GM18867 (cell line): ENCODE data around the gene PRKCZ.

Experiments
- ATAC-seq: cut with Tn5 transposase; IDR thresholded peaks from one replicate; pipeline ENCODE4 v1.9.1; 2021; ENCODE audit warnings: mild to moderate bottlenecking, moderate library complexity; ENCODE audit not compliant: unreplicated experiment

Gene PRKCZ

DNA sequence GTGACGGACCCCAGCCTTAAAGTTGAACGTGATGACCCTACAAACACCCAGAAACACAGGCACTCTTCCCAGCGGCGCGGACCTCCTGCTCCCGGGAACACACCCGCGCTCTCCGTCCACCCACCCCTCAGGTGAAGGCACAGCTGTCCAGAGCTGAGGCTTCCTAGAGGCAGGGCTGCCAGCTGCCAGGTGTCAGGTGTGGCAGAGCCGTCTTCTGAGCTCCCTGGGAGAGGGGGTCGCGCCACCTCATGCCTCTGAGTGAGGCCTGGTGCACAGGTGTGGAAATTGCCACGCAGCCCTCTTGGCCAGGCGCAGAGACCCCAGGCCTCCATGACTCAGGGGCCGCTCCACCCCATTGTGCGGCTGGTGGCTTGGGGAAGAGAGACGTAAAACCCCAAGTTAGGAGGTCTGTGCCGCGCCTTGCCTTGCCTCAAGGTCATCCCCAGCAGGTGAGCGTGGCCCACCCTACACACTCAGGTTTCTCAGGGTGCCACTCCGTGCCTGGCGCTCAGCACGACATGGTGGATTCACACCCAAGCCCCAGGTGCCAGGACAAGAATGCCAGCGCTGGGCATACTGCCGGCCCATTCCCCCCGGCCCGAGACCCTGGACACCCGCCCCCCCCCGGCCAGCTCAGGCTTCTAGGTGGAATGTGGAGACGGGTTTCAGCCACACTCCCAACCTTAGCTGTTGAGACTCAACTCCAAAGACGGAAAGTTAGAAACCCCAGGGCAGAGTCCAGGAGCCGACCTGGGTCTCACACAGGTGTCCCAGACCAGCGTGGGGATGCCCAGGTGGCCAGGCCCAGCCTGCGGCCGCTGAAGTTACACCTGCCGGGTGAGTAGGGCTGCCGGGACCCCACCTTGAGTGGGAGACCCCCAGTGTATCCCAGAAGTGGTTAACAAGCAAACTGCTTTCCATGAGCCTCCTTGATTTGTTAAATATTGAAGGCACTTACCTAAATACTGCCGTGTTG lies 136.0 kb downstream of the PRKCZ start:
- ATAC-seq: no peak

DNA sequence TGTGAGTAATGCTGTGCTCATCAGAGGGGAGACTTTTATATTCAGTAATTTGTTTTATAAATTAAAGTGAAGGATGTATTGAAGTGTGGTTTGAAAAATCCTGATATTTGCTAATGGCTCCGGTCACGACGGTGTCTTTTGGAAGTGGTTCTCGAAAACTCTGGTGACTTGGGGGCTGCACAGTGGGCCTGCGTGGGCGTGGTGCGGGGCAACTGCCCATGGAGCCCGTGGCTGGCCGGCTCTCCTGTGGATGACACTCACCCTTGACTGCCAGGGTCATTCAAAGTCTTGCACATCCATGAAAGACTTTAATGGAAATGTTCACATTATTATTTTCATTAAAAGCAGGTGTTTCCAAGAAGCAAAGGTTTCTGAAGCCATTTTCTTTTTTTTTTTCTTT lies 136.7 kb downstream of the PRKCZ start:
- no peak for ATAC-seq

DNA sequence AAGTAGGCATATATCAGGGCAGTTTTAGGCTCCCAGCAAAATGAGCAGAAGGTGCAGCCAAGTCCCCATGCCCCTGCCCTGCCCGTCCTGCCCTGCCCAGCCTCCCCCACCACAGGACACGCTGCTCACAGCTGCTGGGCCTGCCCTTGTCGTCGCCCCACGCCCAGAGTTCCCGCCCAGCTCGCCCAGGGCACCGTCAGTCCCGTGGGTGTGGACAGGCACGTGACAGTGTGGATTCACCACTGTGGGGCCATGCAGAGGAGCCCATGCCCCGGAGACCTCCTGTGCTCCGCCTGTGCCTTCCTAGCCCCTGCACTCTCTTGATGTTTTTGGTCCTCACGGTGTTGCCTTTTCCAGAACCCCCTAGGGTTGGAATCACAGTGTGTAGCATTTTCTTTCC lies 137.4 kb downstream of the PRKCZ start:
- no peak for ATAC-seq

- no peak for ATAC-seq
Measured at GRCh38 chr1:2188336-2188735, 138.1 kb downstream of the PRKCZ start.

- ATAC-seq: peak; percentile 67
Measured at GRCh38 chr1:2189459-2190425, 139.5 kb downstream of the PRKCZ start.

GRCh38 chr1:2190491-2190976 lies 140.3 kb downstream of the PRKCZ start:
- ATAC-seq: no peak

GRCh38 chr1:2192031-2192995 lies 142.1 kb downstream of the PRKCZ start:
- ATAC-seq: no peak

GRCh38 chr1:2193514-2194281 lies 143.5 kb downstream of the PRKCZ start:
- no peak for ATAC-seq

DNA sequence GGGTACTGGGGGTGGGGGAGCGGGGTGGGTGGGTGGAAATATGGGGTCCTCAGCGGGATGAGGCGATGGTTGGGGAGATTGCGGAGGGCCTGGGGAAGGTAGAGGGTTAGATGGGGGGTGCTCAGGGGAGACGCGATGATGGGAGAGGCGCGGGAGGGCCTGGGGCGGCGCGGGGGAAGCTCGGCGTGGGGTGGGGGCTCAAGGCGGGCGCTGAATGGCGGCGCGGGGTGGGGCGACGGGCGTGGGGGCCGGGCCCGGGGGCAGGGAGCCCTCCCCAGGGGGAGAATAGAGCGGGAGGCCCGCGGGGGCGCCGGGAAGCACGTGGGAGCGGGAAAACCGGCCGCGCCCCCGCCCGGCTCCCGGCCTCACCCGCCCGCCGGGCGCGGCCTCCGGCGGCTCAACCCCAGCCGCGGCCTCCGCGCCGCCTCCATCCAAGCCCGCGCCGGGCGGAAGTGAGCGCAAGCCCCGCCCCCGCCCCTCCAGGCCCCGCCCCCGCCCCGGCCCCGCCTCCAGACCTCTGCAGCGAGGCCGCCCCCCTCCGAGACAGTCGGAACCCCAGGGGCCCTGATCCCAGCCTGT lies 144.2 kb downstream of the PRKCZ start, which contains the start of gene FAAP20:
TSS of gene FAAP20 (minus strand) at position 454 of the 579 bp plus-strand sequence. CDS start at position 431, 23 bp downstream.
- ATAC-seq: peak; percentile 50

GRCh38 chr1:2194898-2195673 lies 144.9 kb downstream of the PRKCZ start:
- peak; percentile 59 for ATAC-seq

GRCh38 chr1:2195785-2196184 lies 145.6 kb downstream of the PRKCZ start:
- no peak for ATAC-seq

DNA sequence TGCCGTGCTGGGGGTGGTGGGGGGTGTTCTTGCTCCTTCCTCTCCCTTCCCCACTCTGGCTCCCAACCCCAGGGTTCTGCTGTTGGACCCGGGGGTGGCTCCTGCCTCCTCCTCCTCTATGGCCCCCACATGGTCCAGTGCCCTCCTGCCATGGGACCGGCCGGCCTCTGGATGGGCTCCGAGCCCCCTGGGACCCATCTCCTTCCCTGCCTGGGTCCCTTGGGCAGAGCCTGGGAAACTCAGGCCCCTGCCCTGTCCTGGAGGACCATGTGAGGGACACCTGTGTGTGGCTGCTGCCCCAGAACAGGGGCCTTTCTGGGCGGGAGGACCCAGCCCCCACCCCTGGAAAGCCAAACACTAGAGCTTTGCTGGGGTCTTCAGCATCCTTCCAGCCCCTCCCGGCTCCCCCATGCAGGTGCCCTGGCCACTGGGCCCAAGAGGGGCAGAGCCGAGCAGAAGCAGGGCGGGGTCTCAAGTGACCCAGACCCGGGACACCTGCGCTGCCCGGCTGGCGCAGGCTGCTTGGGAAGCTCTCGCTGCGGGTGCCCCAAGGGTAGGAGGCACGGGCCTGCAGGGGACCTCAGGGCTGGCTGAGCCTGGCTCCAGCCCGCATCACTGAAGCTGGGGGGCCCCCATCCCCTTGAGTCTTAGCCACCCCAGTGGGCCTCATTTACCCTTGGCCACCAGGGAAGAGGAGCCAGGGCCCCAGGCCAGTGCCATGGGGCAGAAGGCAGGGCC lies 146.9 kb downstream of the PRKCZ start:
- ATAC-seq: no peak

GRCh38 chr1:2197707-2198165 lies 147.5 kb downstream of the PRKCZ start:
- ATAC-seq: no peak

- ATAC-seq: no peak
Measured at GRCh38 chr1:2198571-2198970, 148.4 kb downstream of the PRKCZ start.

- ATAC-seq: no peak
Measured at GRCh38 chr1:2199042-2199810, 149.0 kb downstream of the PRKCZ start.

DNA sequence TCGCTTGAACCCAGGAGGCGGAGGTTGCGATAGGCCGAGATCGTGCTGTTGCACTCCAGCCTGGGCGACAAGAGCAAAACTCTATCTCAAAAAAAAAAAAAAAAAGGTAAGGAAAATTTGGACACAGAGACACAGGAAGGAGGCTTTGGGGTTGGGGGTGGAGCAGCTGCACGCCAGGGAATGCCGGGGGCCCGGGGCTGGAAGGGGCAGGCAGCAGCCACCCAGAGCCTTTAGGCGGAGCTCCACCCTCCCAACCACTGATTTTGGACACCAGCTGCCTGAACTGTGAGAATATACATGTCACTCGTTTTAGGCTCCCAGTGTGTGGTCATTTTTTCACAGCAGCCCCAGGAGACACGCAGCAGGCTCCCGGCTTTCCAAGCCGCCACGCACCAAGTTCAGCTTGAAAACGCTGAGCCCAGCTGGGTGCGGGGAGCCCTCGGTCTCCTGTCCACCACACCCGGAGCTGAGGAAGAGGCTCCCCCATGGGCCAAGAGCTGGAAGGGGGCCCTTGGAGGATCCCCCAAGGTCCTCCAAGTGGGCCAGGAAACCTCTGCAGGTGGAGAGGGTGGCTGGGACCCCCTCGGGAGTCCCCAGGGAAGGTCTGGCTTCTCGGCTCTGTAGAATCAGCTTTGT lies 150.2 kb downstream of the PRKCZ start:
- no peak for ATAC-seq
